Breast epithelium (tissue), 3 donors: ENCODE measurements around the gene BPIFB3.

Experiments used
- CTCF ChIP-seq, 3 donors: fragments of 450-650 bp; IDR thresholded peaks; one replicate each; pipeline ENCODE4 v1.5.1; 2016 to 2017; ENCODE audit warnings: antibody characterized with exemption in 3 of 3, mild to moderate bottlenecking in 3 of 3, moderate library complexity in 3 of 3
- POLR2AphosphoS5 ChIP-seq, 3 donors: sonication (generic); formaldehyde crosslinking; IDR thresholded peaks; one replicate each; pipeline ENCODE4 v1.6.1; 2017; ENCODE audit warnings: antibody characterized with exemption in 3 of 3

DNA sequence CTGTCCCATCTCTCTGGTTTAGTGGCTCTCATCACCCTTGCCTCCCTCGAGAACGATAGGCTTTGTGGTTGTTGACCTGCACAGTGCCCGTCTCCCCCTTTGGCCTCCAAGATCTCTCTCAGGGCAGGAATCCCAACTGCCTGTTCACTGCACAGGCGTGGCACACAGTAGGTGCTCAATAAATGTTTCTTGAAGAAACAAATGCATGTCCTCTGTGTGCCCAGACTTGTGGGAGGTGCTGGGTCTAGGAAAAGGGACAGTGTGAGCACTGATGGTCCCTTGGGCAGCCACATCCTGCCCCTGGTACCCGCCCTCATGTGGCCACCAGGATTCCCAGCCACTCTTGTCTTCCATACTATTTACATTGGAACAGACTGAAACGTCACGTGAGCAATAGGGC is 24.8 kb upstream of the BPIFB3 start:
- TF ChIP-seq CTCF (IDR thresholded peaks at IDR 0.05) (no peak), POLR2AphosphoS5 (IDR thresholded peaks at IDR 0.05) (no peak)
